Nephron progenitor cell (in vitro differentiated cells): ENCODE measurements around the gene CLEC16A.

Experiments used
- DNase-seq: peaks from one replicate; pipeline ENCODE4 v3.0.0; 2021
- H3K27ac Mint-ChIP-seq: 2 replicates; pipeline ENCODE4 v1.8.0; 2021; ENCODE audit warnings: mild to moderate bottlenecking, moderate library complexity, mixed read lengths
- H3K27me3 Mint-ChIP-seq: 2 replicates; pipeline ENCODE4 v1.8.0; 2021; ENCODE audit warnings: mild to moderate bottlenecking, low read depth, mixed read lengths; ENCODE audit not compliant: poor library complexity
- H3K36me3 Mint-ChIP-seq: 2 replicates; pipeline ENCODE4 v1.8.0; 2021; ENCODE audit warnings: low read depth, mixed read lengths
- H3K4me1 Mint-ChIP-seq: 2 replicates; pipeline ENCODE4 v1.8.0; 2021; ENCODE audit warnings: mixed read lengths
- H3K4me3 Mint-ChIP-seq: 2 replicates; pipeline ENCODE4 v1.8.0; 2021; ENCODE audit warnings: mild to moderate bottlenecking, moderate library complexity, mixed read lengths
- H3K9me3 Mint-ChIP-seq: 2 replicates; pipeline ENCODE4 v1.8.0; 2021; ENCODE audit warnings: mild to moderate bottlenecking, moderate library complexity, mixed read lengths
- TF ChIP-seq, protein P1 (sequence below): fragments of 200-600 bp; sonication (generic); IDR thresholded peaks from 2 replicates; pipeline ENCODE4 v1.5.0; 2021; ENCODE audit warnings: antibody characterized with exemption

Gene CLEC16A

DNA sequence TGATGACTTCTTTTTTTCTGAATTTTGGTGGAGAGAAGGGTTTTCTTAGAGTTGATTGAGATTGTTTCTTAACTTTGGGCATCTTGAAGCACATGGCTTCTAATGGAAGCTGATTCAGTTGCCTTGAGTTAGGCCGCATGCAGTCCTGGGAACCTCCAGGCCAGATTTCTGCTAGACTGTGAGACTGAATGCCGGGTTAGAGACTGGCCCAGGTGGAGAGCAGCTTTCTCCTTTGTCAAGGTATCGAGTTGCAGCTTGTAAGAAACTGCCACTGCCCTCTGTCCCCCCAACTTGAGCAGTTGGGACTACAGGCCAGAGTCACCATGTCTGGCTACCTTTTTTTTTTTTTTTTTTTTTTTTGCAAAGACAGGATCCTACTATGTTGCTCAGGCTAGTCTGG is 77.6 kb downstream of the CLEC16A start:
- no peak for DNase-seq
- Mint-ChIP-seq H3K4me1 (peaks cover 14% of the 10 kb centered on the region), H3K27me3 (no peaks in the 10 kb centered on the region), H3K27ac (no peak overlapping the region), H3K4me3 (no peak overlapping the region), H3K36me3 (peaks cover 60% of the 10 kb centered on the region), H3K9me3 (peaks cover 26% of the 10 kb centered on the region)
- TF ChIP-seq, protein P1, sequence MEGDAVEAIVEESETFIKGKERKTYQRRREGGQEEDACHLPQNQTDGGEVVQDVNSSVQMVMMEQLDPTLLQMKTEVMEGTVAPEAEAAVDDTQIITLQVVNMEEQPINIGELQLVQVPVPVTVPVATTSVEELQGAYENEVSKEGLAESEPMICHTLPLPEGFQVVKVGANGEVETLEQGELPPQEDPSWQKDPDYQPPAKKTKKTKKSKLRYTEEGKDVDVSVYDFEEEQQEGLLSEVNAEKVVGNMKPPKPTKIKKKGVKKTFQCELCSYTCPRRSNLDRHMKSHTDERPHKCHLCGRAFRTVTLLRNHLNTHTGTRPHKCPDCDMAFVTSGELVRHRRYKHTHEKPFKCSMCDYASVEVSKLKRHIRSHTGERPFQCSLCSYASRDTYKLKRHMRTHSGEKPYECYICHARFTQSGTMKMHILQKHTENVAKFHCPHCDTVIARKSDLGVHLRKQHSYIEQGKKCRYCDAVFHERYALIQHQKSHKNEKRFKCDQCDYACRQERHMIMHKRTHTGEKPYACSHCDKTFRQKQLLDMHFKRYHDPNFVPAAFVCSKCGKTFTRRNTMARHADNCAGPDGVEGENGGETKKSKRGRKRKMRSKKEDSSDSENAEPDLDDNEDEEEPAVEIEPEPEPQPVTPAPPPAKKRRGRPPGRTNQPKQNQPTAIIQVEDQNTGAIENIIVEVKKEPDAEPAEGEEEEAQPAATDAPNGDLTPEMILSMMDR, result no peak

DNA sequence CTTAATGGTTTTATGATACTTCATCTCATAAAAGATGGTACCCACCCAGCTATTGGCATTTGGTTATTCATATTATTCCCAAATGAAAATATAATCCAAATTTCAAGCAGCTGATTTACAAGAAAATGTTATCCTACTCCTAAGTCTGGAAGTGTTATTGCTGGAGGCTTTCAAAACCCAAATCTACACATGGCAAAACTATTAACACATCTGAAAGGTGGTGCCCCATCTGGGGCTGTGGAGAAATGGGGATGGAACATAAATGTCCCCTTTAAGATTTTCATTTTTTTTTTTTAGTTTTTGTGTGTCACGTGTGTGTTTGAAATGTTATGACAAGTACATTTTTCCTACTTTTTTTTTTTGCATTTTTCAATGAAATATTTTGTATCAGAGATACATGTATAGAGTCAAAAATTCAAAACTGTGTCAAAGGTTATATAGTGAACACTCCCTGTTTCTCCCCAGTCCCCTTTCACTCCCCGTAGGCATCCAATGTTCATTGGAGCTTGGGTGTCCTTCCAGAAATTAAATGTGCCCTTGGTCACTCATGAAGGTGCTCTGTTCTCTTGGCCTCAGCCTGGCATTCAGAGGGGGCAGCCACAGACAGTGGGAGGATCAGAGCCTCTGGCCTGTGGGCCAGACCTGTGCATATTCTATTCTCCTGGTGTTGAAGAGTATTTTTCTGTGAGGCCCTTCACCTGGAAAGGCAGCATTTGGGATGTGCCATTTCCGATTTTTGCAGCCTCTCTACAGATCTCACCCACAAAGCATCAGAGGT is 79.1 kb downstream of the CLEC16A start:
- H3K4me3 Mint-ChIP-seq, result no peak overlapping the region
- H3K27ac Mint-ChIP-seq, result no peak overlapping the region
- peaks cover 67% of the 10 kb centered on the region for H3K36me3 Mint-ChIP-seq
- DNase-seq, result no peak
- H3K4me1 Mint-ChIP-seq, result peaks cover 9% of the 10 kb centered on the region
- no peaks in the 10 kb centered on the region for H3K27me3 Mint-ChIP-seq
- TF ChIP-seq, protein P1, result no peak
- peaks cover 36% of the 10 kb centered on the region for H3K9me3 Mint-ChIP-seq

DNA sequence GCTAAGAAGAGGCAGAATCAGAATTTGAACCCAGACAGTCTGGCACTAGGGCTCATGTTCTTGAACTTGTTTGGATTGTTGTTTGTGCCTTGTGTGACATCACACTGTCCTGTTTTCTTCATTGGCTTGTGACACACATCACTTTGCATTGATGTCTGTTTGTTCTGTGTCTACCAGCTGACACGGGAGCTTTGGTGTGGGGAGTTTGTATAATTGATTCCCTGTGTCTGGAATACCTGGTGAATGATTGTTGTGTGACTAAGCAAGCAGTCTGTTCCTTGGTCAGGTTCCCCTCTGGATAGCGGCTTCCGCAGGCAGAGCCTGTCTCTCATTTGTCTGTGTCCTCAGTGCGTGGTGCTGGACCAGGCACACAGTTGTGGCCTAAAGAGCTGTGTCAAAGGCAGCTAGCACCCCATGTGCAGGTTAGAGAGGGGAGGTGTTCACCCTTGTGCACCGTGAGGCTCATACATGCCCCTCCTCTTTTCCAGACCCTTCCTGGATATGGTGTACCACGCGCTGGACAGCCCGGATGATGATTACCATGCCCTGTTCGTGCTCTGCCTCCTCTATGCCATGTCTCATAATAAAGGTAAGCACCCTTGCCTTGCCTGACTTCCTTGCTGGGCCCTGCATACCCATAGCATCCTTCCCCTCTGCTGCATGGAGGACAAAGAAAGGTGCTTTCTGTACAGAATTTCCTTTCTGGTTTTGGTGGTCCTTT is 80.1 kb downstream of the CLEC16A start:
- Mint-ChIP-seq H3K36me3 (peaks cover 73% of the 10 kb centered on the region), H3K4me1 (peaks cover 9% of the 10 kb centered on the region), H3K27ac (no peak overlapping the region), H3K9me3 (peaks cover 47% of the 10 kb centered on the region), H3K27me3 (no peaks in the 10 kb centered on the region), H3K4me3 (no peak overlapping the region)
- TF ChIP-seq, protein P1, result no peak
- no peak for DNase-seq

DNA sequence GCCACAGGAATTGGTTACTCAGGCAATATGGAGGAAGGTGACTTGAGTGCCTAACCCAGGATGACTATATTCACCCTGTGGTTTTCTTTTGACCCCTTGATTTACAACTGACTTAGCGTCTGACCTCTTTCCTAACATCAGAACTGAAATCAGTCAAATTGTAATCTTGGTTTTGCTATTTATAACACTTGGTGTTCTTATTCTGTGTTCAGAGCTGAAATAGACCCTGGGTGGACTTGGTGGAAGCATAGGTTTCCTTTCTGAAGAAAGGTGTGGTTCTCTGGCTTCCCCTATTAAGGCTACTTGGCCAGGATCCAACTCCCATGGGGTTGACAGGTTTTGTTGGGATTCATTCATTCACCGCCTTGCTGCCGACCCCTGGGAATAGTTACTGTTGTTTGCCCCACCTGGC is 80.8 kb downstream of the CLEC16A start:
- TF ChIP-seq, protein P1, result no peak
- H3K9me3 Mint-ChIP-seq, result peaks cover 52% of the 10 kb centered on the region
- DNase-seq, result no peak
- peaks cover 79% of the 10 kb centered on the region for H3K36me3 Mint-ChIP-seq
- H3K4me1 Mint-ChIP-seq, result peaks cover 9% of the 10 kb centered on the region
- no peak overlapping the region for H3K4me3 Mint-ChIP-seq
- H3K27me3 Mint-ChIP-seq, result no peaks in the 10 kb centered on the region
- H3K27ac Mint-ChIP-seq, result no peak overlapping the region

DNA sequence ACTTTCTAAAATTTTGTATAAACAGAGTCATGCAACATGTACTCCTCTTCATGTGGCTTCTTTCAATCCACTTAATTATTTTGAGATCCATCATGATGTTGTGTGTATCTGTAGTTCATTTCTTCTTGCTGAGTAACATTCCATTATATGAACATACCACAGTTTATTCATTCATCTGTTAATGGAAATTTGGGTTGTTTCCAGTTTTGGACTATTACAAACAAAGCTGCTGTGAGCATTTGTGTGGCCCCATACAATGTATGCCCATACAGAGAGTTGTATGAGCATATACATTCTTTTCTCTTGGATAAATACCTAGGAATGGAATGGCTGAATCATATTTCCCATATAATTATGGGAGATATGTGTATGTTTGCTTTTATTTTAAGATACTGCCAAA is 85.6 kb downstream of the CLEC16A start:
- TF ChIP-seq, protein P1, result no peak
- DNase-seq, result no peak
- Mint-ChIP-seq H3K9me3 (peaks cover 55% of the 10 kb centered on the region), H3K36me3 (peaks cover 91% of the 10 kb centered on the region), H3K4me1 (peaks cover 31% of the 10 kb centered on the region), H3K27me3 (no peaks in the 10 kb centered on the region), H3K27ac (no peak overlapping the region), H3K4me3 (no peak overlapping the region)
